HT1080 (cell line): ENCODE data around the gene DUOX1. TPM values are rescaled to one million over a fixed set of nuclear protein-coding genes. Genes with fewer than 3 reads are reported as not detected.

Source experiments
- DNase-seq: peaks from one replicate; pipeline ENCODE4 v3.0.0-alpha.2; 2015; ENCODE audit warnings: low read depth
- total RNA-seq: library from RNA; depleted of rRNA; stranded (reverse); fragments of >200 nt; shearing (Covaris generic); gene quantifications from 2 replicates; pipeline ENCODE4 v1.2.3, GENCODE V29; 2014

The DUOX1 gene
- total RNA-seq, 1 experiment from 2014 or later, result not detected

GRCh38 chr15:45185903-45186770, 56.3 kb downstream of the DUOX1 start:
- DNase-seq, result no peak

- no peak for DNase-seq
These were observed 57.2 kb downstream of the DUOX1 start for GRCh38 chr15:45186771-45187577.

- no peak for DNase-seq
These were observed 57.7 kb downstream of the DUOX1 start for GRCh38 chr15:45187578-45187893.

GRCh38 chr15:45187894-45188830, 58.4 kb downstream of the DUOX1 start, which contains the start of gene SHF:
Gene SHF, minus strand, starts transcription at chr15:45187966. Its CDS starts 15 bp downstream, at chr15:45187951.
- DNase-seq, result no peak

- DNase-seq, result no peak
These were observed 67.7 kb downstream of the DUOX1 start for GRCh38 chr15:45197512-45197911.

GRCh38 chr15:45198337-45199135, 68.7 kb downstream of the DUOX1 start:
- DNase-seq, result peak; percentile 93

- no peak for DNase-seq
These were observed 69.5 kb downstream of the DUOX1 start for GRCh38 chr15:45199136-45199810.

GRCh38 chr15:45200001-45200798, 70.4 kb downstream of the DUOX1 start:
- peak; percentile 97 for DNase-seq

GRCh38 chr15:45200799-45201556, 71.2 kb downstream of the DUOX1 start:
- DNase-seq, result peak; percentile 83

- no peak for DNase-seq
These were observed 71.7 kb downstream of the DUOX1 start for GRCh38 chr15:45201557-45201859.

GRCh38 chr15:45201869-45202268, 72.1 kb downstream of the DUOX1 start:
- no peak for DNase-seq

GRCh38 chr15:45203182-45203581, 73.4 kb downstream of the DUOX1 start:
- no peak for DNase-seq

GRCh38 chr15:45205192-45205591, 75.4 kb downstream of the DUOX1 start:
- peak; percentile 62 for DNase-seq

GRCh38 chr15:45212493-45212892, 82.7 kb downstream of the DUOX1 start:
- DNase-seq, result no peak
